ELF-1 (cell line): ENCODE measurements around the gene NUDT1.

Experiments used
- DNase-seq: peaks from one replicate; pipeline ENCODE4 v3.0.0-alpha.2; 2016; ENCODE audit warnings: low read depth, low spot score

Gene NUDT1

GRCh38 chr7:2248984-2249694, 7.1 kb downstream of the NUDT1 start:
- DNase-seq: no peak

DNA sequence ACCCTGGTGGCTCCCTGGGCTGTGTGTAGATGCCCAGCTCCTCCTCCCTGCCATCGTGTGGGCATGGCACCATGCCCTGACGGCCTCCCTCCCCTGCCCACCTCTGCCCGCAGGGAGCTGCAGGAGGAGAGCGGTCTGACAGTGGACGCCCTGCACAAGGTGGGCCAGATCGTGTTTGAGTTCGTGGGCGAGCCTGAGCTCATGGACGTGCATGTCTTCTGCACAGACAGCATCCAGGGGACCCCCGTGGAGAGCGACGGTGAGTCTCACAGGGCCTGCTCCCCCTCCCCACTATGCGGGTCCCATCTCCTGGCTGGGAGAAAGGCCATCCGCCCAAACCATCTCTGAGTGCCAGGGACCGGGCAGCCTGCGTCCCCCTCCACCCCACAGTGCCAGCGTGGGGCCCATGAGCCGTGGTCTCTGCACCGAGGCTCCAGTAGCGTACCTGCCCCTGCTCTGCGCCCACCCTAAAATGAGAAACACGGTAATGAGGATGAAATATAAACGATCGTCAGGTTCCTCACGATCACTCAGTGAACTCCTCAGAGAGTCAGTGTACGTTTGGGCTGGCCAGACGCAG, 7.8 kb downstream of the NUDT1 start:
- no peak for DNase-seq

- no peak for DNase-seq
These were observed 9.4 kb downstream of the NUDT1 start for GRCh38 chr7:2251381-2251780.

DNA sequence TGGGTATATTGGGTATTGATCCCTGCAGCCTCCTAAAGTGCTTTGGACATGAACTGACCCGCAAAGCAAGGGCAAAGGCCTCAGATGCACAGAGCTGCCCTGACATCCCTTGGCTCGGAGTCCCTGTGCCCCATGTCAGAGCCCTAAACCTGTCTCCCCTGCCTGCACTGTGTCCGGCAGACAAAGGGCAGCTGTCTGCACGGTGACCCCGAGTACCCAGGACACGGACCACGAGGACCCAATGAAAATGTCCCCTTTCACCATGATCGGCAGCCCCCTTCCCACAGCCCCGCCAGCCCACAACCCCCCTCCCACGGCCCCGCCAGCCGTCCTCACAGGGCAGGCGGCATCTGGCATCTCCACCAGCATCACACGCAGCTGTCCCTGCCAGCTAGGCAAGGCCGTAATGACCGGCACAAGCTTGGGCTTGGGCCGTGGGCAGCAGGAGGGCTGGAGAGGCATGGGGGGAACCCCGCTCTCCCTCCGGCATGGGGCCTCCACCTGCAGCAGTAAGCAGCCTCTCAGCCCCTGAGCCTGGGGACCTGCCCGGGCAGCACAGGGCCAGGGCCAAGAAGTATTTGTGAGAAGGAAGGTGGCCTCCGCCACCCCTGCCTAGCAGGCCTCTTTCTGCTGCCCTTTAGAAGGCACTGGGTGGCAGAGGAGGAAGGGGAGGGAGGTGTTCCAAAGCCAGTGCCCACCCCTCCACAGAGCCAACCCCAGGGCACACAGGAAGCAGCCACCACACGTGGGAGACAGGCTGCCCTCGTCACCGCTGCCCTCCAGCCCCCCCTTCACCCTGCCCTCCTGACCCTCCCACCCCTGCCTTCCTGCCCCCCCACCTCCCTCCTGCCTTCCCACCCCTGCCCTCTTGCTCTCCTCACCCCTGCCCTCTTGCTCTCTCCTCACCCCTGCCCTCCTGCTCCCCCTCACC, 10.1 kb downstream of the NUDT1 start:
- DNase-seq: no peak

GRCh38 chr7:2253021-2253420, 11.0 kb downstream of the NUDT1 start:
- DNase-seq: no peak

- DNase-seq: no peak
These were observed 11.7 kb downstream of the NUDT1 start for GRCh38 chr7:2253525-2254244.

DNA sequence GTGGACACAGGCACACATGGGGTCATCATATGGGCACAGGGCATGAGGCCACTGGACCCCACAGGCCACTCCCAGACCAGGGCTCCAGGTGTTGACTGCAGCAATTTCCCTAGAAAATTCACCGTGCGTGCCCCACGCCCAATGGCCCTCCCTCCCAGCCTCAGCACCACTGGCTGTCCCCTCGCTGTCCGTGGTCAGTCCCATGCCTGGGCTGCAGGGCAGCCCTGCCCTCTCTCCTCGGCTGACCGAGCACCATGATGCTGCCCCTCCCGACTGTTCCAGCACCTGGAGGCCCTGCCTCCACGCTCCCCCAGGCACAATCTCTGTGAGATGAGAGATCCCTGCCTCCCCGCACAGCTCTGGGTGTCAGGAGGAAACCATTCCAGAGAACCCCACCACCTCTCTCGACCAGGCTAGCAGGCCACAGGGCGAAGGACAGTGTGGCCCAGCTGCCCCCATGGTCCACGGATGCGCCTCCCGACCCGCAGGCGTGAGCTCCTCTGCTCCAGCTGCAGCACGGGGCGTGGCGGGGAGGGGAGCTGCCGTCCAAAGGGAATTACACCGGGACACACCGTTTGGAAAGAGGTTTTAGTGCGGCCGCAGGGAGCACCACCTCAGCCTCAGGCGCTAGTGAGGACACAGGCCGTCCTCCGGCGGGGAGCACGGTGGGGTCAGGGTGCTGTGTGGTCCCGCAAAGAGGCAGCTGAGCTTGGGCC, 12.6 kb downstream of the NUDT1 start:
- no peak for DNase-seq

DNA sequence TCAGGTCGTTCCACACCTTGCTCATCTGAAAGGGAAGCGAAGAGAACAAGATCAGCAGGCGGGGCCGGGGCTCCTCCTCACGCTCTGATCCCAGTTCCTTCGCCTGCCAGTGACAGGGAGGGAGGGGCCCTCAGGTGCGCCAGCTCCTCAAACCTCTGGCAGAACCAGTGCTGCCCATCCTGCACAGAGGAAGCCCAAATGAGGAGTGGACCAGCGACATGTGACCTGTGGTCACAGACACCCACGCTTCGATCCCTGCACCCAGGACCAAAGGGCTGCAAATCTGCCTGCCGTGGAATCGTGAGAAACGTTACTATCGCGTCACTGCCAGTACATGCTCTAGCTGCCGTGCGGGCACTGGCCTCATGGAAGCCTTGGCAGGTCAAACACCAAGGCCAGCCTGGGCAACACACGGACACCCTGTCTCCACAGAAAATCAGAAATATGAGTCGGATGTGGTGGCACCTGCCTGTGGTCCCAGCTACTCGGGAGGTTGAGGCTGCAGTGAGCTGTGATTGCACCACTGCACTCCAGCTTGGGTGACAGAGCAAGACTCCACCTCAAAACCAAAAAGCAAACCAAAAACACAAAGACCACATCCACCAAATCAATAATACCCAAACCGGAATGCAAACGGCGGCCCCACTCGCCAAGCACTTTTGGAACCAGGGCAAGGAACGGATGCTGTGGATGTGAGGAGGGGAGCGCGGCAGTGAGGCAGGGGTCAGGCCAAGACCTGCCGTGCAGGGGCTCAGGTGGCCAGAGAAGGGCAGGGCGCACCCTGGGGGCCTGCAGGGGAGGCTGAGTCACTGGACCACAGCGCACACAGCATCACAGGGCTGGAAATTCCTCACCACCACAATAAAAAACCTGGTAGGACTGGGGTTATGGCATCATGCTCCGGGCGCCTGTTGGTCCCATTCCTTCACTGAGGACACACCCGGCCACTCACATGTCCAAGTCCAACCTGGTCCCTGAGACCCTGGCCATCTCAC, 13.4 kb downstream of the NUDT1 start:
- DNase-seq: no peak

DNA sequence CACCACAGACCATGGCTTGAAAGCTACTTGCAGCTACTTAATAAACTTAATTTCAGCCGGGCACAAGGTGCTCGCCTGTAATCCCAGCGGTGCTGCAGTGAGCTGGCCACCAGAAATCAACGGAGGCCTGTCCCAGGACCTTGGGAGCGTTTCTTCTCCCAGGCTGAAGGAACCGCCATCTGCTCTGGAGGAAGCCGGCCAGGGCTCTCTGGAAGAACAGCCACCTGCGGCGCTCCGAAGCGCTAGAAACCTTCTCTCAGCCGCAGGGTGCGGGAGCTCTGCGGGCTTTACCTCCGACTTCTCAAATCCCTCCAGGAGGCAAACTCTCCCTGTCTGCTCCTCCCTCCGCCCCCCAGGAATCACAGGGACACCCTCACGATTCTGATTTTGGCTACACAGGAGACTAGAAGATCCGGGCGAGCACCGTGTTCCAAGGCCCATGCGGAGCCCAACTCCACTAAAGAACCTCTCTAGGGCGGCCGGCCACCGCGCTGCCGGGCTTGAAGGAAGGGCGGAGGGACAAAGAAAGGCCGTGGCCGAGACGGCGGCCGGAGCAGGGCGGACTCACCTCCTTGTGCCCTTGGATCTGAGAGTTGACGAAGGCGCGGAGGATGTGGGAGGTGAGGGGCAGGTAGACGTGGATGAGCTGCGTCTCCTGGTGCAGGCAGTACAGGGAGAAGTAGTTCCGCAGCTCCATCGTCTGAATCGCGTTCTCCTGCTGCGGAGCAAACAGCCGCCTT, 14.4 kb downstream of the NUDT1 start:
- no peak for DNase-seq

DNA sequence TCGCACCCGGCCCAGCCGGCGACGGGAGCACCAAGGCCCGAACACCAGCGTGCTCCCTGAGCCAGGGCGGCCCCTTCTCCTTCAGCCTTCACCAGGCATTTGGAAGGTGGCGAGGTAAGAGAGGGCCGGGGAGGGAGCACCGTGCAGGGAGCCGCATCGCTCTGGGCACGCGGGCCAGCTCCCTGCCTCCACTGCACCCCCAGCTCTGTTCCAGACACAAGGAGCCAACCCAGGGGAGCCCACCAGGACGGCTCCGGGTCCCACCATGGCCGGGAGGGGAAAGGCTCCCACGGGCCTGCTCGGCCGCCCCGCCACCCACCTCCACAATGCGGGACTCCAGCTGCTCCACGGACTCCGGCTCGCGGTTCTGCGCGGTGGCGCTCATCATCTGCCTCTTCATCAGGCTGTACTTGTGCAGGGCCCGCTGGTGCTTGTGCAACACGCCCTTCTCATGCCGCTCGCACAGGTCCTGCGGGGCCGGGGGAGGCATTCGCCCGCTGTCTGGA, 15.1 kb downstream of the NUDT1 start:
- DNase-seq: no peak

DNA sequence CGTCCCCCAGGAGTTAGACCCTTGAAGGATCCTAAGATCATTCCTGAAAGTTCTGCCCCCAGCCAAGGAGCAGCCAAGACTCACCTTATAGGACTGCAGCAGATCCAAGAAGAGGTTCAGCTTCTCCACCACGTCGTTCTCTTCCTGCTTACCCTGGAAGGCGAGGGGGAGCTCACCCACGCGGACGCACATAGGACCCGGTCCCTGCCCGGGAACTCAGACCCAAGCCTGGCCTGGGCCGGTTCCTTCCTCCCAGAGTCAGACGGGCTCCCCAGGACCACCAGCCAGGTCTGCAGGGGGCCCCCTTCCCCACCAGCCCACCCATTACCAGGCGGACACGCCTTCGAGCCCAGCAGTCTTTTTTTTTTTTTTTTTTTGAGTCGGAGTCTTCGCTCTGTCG, 15.6 kb downstream of the NUDT1 start:
- DNase-seq: no peak

- no peak for DNase-seq
These were observed 16.8 kb downstream of the NUDT1 start for GRCh38 chr7:2258661-2259365.

DNA sequence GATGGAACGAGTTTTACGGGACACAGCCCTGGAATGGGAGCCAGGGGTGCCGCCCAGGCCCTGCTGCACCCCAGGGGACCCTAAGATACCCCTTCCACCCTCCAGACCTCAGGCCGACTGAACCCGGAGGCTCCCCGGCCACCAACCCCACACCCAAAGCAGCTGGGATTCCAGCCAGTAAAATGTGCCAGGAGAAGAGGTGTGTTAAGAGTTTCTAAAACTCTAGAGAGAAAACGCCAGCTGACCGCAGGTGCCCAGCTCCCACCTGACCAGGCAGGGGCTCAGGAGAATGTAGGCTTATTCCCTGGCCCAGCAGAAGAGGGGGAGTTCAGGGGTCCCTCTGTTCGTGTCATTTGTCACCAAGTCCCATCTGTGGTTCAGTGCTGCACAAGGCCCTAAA, 17.5 kb downstream of the NUDT1 start:
- no peak for DNase-seq

DNA sequence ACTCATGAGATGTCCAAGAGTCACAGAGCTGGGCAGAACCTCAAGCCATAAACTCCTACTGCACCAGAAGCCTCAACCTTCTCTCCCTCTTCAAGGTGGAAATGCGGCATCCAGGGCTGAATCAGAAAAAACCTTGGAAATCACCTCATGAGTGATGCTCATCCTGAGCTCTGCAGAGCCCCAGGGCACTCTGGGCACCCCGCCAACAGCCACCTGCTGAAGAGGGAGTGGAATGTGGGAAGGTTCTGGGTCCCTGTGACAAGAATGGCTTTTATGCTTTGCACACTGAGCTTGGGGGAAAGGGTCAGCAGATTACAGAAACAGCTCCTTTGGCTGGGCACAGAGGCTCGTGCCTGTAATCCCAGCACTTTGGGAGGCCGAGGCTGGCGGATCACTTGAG, 18.8 kb downstream of the NUDT1 start:
- DNase-seq: no peak

GRCh38 chr7:2261611-2262010, 19.6 kb downstream of the NUDT1 start:
- no peak for DNase-seq

- no peak for DNase-seq
These were observed 21.1 kb downstream of the NUDT1 start for GRCh38 chr7:2263176-2263575.

DNA sequence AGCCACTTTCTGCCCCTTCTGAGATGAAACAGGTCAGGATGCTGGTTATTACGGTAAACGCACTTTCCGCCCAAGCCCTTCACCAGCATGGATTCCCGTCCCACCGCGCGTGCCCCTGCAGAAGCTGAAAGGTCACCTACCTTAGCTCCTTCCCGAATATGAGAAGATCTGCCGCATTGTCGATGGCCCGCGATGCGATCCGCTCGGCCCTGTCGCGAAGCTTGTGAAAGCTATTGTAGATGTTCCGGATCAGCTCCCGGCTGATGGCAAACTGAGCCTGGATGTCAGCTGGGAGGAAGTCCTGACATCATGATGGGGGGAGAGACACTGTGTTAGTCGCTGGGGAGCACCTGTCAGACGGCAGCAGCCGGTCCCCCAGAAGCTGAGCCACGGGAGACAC, 22.1 kb downstream of the NUDT1 start:
- no peak for DNase-seq

- peak; percentile 80 for DNase-seq
These were observed 24.9 kb downstream of the NUDT1 start for GRCh38 chr7:2266911-2267310.
